Myocyte (in vitro differentiated cells): ENCODE measurements around the gene POMZP3. TPM values are rescaled to one million over a fixed set of nuclear protein-coding genes. Genes with fewer than 3 reads are reported as not detected.
A peak's percentile ranks its signal among the peaks of the same experiment; 100 is the strongest.
"Not testable (repeated sequence)": the region's sequence is repeated elsewhere in the genome, so short reads cannot be mapped to it uniquely, and the experiment has no call there.

ENCODE experiments used
- DNase-seq: peaks from one replicate; pipeline ENCODE4 v3.0.0-alpha.2; 2012; ENCODE audit warnings: low read depth
- polyA plus RNA-seq: library from polyadenylated mRNA; unstranded; fragments of >200 nt; gene quantifications from one replicate; pipeline ENCODE4 v1.2.1, GENCODE V29; 2012; ENCODE audit warnings: missing spikeins
- total RNA-seq: library from RNA; depleted of rRNA; stranded (reverse); fragments of >200 nt; gene quantifications from 2 replicates; pipeline ENCODE4 v1.2.3, GENCODE V29; 2014

Gene POMZP3
- total RNA-seq = 13.9 and 14.6 TPM in 2 replicates
- polyA plus RNA-seq = 37.3 TPM

DNA sequence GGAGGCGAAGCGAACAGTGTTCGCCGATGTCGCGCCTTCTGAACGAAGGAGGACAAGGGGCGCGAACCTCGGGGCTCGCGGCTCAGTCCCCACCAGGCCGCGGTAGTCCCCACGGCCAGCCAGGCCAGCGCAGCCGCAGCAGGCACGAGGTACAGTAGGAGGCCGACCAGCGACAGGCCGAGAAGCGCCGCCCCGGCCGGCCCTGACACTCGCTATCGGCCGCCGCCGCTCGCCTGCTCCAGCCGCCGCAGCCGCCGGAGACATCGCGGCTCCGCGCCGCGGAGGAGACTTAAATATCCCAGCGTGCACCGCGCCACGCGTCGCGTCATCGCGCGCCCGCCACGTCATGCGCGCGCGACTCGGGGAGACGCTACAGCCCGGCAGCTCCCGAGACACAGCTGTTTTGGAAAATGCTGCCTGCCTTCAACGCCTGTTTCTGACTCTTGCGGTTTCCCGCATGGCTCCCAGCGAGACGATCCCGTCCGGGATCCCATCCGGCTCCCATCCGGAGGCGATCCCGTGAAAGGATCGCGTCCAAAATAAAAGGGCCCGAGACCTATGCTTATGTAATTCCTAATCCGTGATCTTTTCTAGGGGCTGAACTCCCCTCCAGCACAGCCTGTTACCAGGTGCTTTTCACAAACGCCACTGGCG lies at the start of gene POMZP3:
Gene POMZP3 (minus strand): TSS at position 291 of the 654 bp plus-strand sequence. CDS start 1,215 bp downstream, outside the sequence.
- DNase-seq = peak; percentile 61

DNA sequence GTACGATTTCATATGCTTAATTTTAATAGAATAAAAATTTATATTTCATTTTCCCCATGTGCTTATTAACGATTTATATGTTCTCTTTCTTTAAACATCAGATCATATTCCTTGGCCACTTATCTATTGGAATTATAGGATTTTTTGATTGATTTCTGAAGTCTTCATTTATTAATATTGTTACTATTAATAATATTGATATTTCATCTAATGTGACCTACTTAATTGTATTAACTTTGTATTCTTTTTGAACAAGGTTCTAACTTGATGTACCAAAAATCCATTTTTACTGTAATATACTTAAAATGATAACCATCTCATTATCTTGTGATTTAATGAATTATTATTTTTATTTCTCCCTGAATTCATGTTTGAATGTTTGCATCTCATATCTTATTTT lies 48.7 kb upstream of the POMZP3 start:
- not testable (repeated sequence) for DNase-seq

DNA sequence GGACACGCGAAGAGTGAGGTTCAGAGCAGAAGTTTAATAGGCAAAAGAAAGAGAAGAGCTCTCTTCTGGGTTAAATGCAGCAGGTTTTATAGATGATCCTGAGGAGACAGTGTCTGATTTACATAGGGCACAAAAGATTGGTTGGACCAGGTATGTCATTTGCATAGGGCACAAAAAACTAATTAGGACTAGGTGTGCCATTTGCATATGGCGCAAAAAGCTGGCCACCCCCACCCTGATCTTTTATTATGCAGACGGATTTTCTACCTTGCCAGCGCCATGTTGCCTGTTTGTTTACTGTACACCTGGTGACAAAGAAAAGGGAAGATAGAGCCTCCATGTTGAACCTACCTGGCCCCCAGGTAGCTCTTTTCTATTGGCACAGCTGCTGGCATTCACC lies 46.3 kb upstream of the POMZP3 start:
- not testable (repeated sequence) for DNase-seq

DNA sequence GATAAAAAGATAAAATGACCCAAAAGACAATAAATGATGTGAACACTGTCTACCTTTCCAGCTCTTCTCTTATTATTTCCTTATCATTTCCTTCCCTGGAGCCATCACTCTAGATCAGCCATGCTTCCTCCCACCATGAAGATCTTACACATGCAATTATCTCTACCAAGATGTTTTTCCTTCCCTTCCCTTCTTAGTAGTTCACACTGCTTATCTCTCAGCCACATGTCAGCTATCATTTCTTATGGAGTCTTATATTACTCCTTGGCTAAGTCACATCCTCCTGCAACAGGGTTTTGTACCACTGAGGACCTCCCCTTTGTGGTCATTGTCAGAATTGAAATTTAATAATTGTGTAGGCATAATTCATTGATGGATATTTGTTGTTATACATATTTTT lies 32.1 kb upstream of the POMZP3 start:
- DNase-seq = not testable (repeated sequence)

DNA sequence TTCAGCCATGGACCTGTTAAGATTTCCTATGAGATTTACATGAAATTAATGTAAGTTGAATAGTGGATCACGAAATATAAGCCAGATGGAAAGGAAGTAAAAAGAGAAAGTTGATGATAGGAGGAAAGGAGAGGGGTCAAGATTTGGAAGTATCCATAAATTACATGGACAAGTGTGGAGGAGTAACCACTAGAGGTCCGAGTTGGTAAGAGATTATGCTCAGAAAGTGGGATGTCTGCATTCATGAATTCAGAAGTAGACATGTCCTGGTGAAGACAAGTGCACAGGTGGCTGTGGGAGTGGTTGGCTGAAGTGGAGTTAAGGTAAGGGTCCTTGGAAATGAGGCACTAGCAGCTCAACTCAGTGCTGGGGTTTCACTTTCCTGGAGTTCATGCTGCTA lies 29.3 kb upstream of the POMZP3 start:
- DNase-seq = peak; percentile 1

DNA sequence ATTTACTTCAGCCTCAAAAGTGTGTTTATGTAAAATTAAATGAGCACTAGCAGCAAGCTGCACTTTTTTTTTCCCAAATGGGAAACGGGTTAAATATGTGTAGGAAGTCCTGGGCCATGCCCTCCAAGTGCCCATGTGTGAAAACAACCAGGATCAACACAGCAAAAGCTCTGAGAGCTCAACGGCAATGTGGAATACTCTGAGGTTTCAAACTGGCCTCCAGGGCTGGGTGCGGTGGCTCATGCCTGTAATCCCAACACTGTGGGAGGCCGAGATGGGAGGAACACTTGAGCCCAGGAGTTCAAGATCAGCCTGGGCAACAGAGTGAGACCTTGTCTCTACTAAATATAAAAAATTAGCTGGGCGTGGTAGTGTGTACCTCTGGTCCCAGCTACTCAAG lies 15.5 kb upstream of the POMZP3 start:
- DNase-seq = not testable (repeated sequence)

DNA sequence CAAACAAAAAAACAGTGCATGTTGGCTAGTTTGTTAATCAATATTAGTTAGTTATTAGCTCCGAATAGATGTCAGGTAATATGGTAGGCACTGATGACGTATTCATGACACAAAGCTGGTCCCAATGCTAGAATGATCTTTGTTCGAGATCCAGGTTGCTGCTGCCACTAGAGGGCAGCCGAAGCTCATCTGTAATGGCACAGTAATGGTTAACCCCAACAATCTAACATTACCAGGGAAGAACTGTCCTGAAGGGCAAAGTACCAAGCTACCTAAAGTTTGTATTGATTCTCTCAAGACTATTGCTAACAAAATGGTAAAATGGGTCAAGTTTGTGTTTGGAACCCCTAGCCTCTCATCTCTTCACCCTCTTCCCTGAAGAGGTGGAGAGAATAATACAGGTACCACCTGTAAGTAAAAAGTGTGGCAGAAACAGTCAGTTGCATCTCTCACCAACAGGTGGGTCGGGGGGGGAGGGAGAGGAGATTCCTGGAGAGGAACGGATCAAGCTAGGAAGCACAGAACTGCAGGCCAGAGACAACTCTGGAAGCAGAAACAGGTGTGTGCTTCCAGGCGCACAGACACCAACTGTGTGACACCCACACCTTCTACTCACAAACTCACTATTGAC lies 10.1 kb upstream of the POMZP3 start:
- DNase-seq = not testable (repeated sequence)

DNA sequence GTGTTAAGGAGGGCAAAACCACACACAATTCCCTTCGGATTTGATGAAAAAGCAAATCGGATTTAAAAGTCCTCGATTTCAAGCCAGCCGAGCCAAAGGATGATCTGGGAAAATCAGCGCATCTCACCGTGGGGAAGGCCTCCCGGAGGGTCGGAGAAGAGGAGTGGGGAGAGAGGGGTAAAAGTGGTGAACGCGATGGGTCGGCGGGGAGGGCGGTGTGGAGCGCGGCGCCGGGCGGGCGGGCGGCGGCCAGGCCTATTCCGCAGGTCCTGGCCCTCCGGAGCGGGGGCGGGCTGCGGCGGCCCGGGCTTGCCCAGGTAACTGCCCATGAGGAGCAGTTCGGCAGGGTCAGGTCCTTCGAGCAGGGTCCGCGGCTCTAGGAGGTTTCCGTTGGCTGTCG lies 498 bp downstream of the POMZP3 start:
- peak; percentile 8 for DNase-seq

DNA sequence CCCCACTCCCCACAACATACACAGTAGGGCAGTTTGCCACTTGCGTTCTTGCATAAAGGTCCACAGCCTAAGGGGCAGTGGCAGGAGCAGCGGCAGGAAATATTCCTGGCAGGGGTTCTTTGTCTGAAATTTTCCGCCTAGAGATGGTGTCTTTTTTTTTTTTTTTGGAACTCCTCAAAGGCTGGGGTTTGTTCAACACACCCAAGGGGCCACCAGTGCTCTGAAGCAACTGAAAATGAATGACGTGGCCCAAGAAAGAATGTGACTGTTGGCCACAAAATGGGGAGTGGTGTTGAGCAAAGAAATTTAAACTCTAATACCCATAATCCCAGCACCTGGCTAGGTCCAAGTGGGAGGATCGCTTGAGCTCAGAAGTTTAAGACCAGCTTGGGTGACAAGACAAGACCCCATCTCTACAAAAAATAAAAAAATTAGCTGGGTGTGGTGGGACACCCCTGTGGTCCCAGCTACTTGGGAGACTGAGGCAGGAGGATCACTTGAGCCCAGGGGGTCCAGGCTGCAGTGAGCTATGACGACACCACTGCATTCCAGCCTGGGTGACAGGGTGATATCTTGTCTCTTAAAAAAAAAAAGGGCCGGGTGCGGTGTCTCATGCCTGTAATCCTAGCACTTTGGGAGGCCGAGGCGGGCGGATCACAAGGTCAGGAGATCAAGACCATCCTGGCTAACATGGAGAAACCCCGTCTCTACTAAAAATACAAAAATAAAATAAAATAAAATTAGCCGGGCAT lies 7.5 kb downstream of the POMZP3 start:
- DNase-seq = not testable (repeated sequence)

DNA sequence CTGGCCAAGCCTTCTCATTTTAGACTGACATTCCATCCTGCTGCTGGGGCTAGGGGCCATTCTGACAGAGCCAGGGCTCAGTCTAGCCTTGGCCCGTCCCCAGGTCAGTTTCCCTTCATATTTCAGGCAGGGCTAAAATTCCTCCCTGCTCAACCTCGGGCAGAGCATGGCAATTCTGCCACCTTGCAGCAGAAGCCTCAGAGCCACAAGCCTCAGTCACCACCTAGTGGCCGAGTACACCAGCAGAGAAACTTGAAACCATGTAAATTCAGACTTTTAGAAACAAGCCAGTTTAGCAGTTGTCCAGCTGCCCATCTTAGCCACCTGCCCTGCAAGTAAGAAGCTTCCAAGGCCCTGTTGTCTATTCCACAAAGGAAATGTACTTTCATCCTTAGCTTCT lies 13.3 kb downstream of the POMZP3 start:
- not testable (repeated sequence) for DNase-seq

DNA sequence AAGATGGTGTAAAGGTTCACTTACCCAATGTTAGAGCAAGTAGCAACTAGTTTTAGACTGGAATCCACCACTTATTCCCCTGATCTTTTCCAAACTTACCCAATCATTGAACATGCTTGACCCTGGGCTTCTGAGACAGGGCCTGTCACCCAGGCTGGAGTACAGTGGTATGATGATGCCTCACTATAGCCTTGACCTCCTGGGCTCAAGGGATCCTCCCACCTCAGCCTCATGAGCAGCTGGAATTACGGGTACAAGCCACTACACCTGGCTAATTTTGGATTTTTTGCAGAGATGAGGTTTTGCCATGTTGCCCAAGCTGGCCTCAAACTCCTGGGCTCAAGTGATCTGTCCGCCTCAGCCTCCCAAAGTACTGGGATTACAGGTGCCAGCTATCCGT lies 14.8 kb downstream of the POMZP3 start:
- DNase-seq = not testable (repeated sequence)

DNA sequence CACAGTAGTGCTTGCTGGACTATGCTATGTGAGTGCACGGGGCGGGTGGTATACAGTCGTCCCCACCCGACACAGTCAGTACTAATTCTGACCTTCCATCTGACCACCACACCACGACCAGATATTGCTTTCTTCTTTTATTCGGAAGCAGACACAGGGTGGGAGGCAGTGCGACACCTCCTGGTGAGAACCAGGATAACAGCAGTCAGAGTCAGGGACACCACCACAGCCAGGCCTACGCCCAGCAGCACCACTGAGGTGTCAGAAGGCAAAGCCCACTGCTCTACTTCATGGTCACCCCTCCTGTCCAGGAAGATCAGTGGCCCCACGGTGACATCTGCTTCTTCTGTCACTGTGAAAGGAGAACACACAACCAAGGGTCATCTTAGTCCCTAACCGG lies 17.2 kb downstream of the POMZP3 start:
- DNase-seq = not testable (repeated sequence)

DNA sequence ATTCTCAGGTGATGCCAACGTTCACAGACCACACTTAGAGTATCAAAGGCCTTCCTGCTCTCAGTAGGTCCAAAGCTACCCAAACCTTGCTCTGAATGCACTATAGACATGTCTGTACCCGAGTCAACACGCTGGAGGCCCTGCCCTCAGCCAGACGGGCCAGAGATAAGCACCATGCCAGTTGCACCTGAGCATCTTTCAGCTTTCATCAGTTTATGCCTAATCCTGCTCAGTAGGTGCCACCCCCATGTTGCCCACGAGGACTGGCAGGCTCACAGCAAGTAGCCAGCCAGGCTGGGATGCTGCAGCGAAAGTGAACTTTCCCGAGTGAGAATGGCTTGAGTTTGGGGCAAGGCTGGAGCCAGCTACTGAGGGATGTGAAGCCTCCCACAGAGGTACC lies 18.6 kb downstream of the POMZP3 start:
- DNase-seq = not testable (repeated sequence)

DNA sequence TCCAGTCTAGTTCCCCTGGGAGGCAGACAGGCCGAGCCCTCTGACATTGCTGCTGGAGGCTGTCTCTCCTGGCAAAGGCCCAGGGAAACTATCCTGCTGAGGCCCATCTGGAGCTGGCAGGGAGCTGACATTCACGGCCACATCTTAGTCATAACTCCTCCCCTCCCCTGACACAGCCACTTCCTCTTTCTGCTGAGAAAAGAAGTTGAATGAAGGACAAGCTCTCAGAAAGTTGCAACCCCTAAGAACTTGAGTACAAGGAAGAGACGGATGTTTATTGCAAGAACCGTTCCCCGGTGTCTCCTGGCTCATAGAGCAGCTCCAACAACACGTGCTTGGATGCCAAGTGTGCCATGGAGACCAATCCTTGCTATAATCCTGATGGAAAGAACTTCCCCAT lies 21.1 kb downstream of the POMZP3 start:
- peak; percentile 80 for DNase-seq

DNA sequence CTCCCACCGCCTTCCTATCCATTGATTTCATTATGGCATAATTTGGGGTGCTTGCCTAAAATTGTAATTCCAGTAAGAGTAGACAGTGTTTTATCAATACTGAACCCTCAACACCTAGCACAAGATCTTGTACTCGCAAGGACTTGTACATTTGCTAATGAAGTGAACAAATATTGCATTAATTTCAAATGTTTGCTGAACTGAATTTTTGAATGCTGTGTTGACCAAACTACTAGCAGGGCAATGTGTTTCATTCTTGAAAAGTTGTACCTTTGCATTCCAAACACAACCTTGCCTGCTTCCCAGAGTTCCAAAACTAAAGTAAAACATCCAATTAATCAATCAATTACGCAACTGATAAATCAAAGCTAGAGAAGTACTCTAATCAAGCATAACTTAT lies 26.4 kb downstream of the POMZP3 start:
- DNase-seq = not testable (repeated sequence)

DNA sequence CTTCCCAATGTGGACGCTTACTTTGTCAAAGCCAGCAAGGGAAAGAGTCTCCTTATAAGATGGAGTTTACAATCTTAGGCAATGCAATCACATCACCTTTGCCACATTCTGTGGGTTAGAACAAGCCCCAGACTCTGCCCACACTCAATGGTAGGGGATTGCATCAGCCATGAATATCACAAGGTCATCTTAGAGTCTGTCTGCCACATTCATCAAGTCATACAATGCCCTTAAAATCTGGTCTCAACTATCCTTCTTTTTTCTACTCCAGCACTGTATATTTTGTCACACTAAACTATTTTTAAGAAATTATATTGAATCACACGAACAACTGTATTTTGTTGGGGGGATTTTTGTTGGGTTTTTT lies 27.0 kb downstream of the POMZP3 start:
- not testable (repeated sequence) for DNase-seq

DNA sequence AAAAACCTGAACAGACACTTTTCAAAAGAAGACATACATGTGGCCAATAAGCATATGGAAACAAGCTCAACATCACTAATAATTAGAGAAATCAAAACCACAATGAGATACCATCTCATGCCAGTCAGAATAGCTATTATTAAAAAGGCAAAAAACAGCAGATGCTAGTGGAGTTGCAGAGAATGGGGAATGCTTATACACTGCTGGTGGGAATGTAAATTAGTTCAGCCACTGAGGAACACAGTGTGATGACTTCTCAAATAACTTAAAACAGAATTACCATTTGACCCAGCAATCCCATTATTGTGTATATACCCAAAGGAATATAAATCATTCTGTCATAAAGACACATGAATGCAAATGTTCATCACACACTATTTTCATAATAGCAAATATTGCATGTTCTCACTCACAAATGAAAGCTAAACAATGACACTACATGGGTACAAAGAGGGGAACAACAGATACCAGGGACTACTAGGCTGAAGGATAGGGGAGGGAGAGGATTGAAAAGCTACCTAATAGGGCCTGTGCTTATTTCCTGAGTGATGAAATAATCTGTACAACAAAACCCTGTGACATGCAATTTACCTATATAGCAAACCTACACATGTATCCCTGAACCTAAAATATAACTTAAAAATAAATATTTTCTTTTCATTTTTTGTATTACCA lies 28.4 kb downstream of the POMZP3 start:
- DNase-seq = not testable (repeated sequence)

DNA sequence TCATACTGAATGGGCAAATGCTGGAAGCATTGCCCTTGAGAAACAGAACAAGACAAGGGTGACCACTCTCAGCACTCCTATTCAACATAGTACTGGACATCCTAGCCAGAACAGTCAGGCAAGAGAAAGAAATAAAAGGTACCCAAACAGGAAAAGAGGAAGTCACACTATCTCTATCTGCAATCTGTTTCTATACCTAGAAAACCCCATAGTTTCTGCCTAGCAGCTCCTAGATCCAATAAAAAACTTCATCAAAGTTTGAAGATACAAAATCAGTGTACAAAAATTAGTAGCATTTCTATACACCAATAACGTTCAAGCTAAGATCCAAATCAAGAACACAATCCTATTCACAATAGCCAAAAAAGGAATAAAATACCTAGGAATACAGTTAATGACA lies 29.8 kb downstream of the POMZP3 start:
- not testable (repeated sequence) for DNase-seq

DNA sequence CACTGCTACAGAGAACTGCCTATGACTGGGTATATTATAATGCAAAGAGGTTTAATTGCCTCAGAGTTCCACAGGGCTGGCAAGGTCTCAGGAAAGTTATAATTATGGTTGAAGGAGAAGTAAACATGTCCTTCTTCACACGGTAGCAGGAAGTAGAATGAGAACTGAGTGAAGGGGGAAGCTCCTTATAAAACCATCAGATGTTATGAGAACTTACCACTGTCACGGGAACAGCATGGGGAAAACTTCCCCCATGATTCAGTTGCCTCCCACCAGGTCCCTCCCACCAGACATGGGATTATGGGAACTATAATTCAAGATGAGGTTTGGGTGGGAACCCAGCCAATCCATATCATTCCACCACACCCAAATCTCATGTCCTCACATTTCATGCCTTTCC lies 34.4 kb downstream of the POMZP3 start:
- not testable (repeated sequence) for DNase-seq

DNA sequence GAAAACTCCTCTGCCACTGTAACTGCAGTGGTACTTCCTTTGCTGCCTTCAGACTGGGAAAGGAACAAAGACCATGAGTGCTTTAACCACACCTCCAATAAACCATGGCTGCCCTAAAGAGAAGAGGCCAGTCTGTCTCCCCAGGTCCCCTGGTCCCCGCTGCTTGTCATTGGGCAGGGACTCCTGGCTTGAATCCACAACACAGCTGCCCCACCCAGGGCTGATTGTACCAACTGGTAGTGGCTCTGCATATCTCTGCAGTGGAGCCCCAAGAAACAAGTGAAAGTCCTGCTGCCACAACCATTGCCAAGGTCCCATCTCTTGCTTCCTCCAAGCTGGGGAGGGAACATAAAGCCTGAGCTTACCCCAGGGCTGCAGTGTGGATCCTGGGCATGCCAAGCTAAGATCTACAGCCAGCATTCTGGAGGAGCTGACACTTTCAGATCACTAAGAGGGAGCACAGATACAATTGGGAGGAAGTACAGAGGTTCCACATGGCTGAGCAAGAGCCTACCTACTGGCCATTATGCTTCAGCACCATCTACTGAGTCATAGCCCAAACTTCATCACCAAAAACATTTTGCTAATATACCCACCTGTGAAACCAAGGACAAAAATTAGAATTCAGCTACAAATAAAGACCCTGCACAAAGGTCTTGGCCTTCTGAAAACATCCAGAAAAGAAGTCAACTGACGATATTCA lies 35.3 kb downstream of the POMZP3 start:
- not testable (repeated sequence) for DNase-seq

DNA sequence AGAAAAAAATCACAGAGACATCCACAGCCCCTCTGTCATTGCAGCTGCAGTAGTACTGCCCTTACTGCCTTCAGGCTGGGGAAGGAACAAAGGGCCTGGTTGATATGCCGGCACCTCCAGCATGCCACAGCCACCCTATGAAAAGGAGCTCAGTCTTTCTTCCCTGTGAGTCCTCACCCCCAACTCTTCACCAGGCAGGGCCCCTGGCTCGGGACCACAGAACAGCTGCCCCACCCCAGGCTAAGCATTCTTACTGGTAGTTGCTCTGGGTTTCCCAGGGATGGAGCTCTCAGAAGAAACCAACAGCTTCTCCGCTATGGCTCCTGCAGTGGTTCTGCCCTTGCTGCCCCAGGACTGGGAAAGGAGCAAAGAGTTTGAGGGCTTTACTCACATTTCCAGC lies 36.0 kb downstream of the POMZP3 start:
- peak; percentile 18 for DNase-seq
